ENCODE data around the gene CD79A.

DNA sequence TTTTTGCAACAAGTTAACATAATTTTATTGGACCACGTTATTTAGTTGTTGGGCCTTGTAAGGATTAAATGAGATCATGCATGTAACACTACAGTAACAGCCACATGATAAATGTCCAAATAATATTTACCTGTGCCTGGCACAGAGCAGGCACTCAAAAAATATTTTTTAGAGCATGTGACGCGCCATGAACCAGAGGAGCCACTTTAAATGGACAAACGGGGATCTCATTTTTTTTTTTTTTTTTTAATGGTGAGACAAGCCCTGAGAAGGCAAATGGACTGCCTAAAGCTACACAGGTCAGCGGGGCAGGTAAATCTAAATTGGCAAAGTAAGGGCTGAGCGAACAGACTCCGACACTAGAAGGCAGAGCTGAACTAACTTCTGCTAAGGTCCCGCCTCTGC is 17.9 kb upstream of the CD79A start:
- TF ChIP-seq CTCF (IDR thresholded peaks at IDR 0.05), result no peak
- TF ChIP-seq EP300 (IDR thresholded peaks at IDR 0.05), result no peak
- no peak for TF ChIP-seq POLR2A (IDR thresholded peaks at IDR 0.05)
